Ovary (tissue), 9 donors: ENCODE measurements around the gene NRL. TPM values are rescaled to one million over a fixed set of nuclear protein-coding genes. Genes with fewer than 3 reads are reported as not detected.
A peak's percentile ranks its signal among the peaks of the same experiment; 100 is the strongest.

ENCODE experiments used
- DNase-seq, 5 donors: peaks; one replicate each; pipeline ENCODE4 v3.0.0-alpha.2; 2019 to 2020
- H3K27ac ChIP-seq, 2 donors: fragments of 200-600 bp; one replicate each; pipeline versions ENCODE4 v1.5.1 to v1.8.0; 2019 to 2022
- H3K27me3 ChIP-seq: fragments of 200-600 bp; one replicate; pipeline ENCODE4 v1.8.0; 2022
- H3K36me3 ChIP-seq: fragments of 200-600 bp; sonication (generic); one replicate; pipeline ENCODE4 v1.5.1; 2019
- H3K4me1 ChIP-seq: one replicate; pipeline ENCODE4 v1.8.1; 2013; ENCODE audit warnings: mild to moderate bottlenecking, moderate library complexity; ENCODE audit not compliant: insufficient read depth
- H3K4me3 ChIP-seq: fragments of 200-600 bp; sonication (generic); one replicate; pipeline ENCODE4 v1.5.1; 2017
- H3K9me3 ChIP-seq, 2 donors: fragments of 200-600 bp in 1 of 2; sonication (generic) in 1 of 2; one replicate each; pipeline versions ENCODE4 v1.5.1 to v1.8.1; 2013 to 2019; ENCODE audit warnings: mild to moderate bottlenecking in 1 of 2, moderate library complexity in 1 of 2
- CTCF ChIP-seq, 3 donors: fragments of 450-650 bp in 2 of 3; fragments of 200-600 bp in 1 of 3; IDR thresholded peaks; one replicate each; pipeline versions ENCODE4 v1.5.1 to v1.8.0; 2016 to 2022; ENCODE audit warnings: antibody characterized with exemption in 3 of 3, mild to moderate bottlenecking in 1 of 3
- EP300 ChIP-seq: sonication (generic); formaldehyde crosslinking; IDR thresholded peaks from one replicate; pipeline ENCODE4 v1.6.1; 2017; ENCODE audit warnings: antibody characterized with exemption
- POLR2A ChIP-seq: fragments of 450-650 bp; IDR thresholded peaks from one replicate; pipeline ENCODE4 v1.6.1; 2017; ENCODE audit warnings: antibody characterized with exemption, mild to moderate bottlenecking, moderate library complexity
- WGBS, 3 donors: extraction: QIAGEN DNeasy Blood & Tissue Kit in 1 of 3; methylation state at CpG; one replicate each; pipeline versions ENCODE4 v1.1.5 to v1.1.7; 2013 to 2017; 5-methylcytosine and 5-hydroxymethylcytosine counted together
- intact Hi-C, 4 donors: fragments of 100-400 bp; cut with DNase I; formaldehyde crosslinking; loops; one replicate each; pipeline versions ENCODE4 v1.11.0 to v1.15.1; 2022 to 2023
- polyA plus RNA-seq, 2 donors: library from polyadenylated mRNA; stranded (reverse); fragments of 200-250 nt in 1 of 2; fragments of 350-450 nt in 1 of 2; fragmentation: Illumina TruSeq in 1 of 2; extraction: RNeasy Lipid Tissue Mini Kit (QIAGEN cat#74804) in 1 of 2; gene quantifications; one replicate each; pipeline ENCODE4 v1.2.3, GENCODE V29; 2013 to 2014
- total RNA-seq, 7 donors: library from RNA; depleted of rRNA in 2 of 7; stranded (reverse); fragments of >200 nt in 2 of 7; fragmentation: NEBNext Ultra II Directional in 3 of 7; extraction: Animal tissue kit (Norgen Biotek cat#: 25700) in 3 of 7; gene quantifications; one replicate each; pipeline versions ENCODE4 v1.1.0 to v1.2.4, GENCODE V29; 2016 to 2023
- donor health status: DM: no; HTN: no; CAD: no; lungs with moderate emphysema.
- donor health status: DM: no; HTN: no; CAD: no.
- donor health status: Bipolar disorder and iron deficiency.
- donor health status: DM: yes; HTN: yes; CAD: no.
- donor health status: DM: no; HTN: no; CAD: no.
- donor health status: DM: yes; HTN: yes; CAD: no.

The NRL gene
- total and polyA plus RNA-seq, 9 donors = 0.78 to 4.1 (median 2.8) TPM

DNA sequence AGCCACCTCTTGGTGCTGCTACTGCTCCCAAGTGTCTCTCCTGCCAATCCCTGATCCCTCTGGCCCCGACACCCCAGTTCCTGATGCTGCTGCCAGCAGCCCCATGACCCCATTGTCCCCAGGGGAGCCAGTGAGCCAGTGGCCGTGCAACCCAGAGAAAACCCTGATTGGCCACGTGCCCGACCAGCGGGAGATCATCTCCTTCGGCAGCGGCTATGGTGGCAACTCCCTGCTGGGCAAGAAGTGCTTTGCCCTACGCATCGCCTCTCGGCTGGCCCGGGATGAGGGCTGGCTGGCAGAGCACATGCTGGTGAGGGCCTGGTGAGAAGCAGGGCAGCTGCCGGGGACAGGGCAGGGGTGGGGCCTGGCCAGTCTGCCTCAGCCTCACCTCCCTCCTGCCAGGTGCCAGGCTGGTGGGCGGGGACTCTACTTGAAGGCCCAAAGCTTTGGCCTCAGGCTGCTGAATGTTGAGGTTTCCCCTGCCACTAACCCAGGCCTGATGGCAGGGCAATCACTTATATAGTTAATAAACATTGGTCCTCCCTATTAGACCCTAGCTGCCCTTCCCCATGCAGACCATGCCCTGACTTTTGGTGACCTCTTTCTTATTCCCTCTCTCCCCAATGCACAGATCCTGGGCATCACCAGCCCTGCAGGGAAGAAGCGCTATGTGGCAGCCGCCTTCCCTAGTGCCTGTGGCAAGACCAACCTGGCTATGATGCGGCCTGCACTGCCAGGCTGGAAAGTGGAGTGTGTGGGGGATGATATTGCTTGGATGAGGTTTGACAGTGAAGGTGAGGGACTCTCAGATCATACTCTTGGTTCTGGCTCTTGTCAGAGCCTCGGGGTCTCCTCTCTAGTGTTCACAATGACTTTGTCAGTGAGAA is 15.6 kb downstream of the NRL start:
- H3K9me3 ChIP-seq = no peaks in the 10 kb centered on the region
- peak in 1 of 5 donors; percentile 26 for DNase-seq
- WGBS, 3 donors = 89 to 90% (median 89%) methylated on average over 17 of the region's 17 CpGs
- no peak overlapping the region for H3K4me3 ChIP-seq
- H3K36me3 ChIP-seq = no peaks in the 10 kb centered on the region
- H3K27me3 ChIP-seq = no peaks in the 10 kb centered on the region
- no peak overlapping the region for H3K27ac ChIP-seq
- intact Hi-C loops = loop anchor here in 1 of 4 donors (10.0 kb wide), 1 partner anchor 114 kb away; the partner anchor contains the start of gene DHRS4L2
- TF ChIP-seq POLR2A (no peak), CTCF (IDR thresholded peaks at IDR 0.05) (no peak), EP300 (no peak)
- H3K4me1 ChIP-seq = no peaks in the 10 kb centered on the region

DNA sequence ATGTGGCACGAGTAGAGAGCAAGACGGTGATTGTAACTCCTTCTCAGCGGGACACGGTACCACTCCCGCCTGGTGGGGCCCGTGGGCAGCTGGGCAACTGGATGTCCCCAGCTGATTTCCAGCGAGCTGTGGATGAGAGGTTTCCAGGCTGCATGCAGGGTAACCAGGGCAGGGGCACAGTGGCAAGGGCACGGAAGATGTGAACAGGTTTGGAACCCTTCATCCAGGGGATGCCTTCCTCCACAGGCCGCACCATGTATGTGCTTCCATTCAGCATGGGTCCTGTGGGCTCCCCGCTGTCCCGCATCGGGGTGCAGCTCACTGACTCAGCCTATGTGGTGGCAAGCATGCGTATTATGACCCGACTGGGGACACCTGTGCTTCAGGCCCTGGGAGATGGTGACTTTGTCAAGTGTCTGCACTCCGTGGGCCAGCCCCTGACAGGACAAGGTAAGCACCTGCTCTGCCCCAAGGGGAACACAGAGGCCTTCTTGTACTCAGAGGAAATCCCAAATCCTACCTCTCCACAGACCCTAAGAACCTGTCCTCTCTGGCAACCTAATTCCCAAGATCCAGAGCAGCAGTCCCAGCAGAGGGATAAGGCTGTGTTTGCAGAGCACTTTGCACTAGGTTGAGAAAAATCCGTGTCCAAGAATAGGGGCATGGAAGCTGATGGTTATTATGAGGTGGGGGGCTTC is 16.4 kb downstream of the NRL start:
- H3K4me1 ChIP-seq = peaks cover 3% of the 10 kb centered on the region
- intact Hi-C loops = loop anchor here in 1 of 4 donors (10.0 kb wide), 1 partner anchor 114 kb away; the partner anchor contains the start of gene DHRS4L2
- H3K27me3 ChIP-seq = no peaks in the 10 kb centered on the region
- TF ChIP-seq EP300 = no peak
- no peak for TF ChIP-seq POLR2A
- TF ChIP-seq CTCF (IDR thresholded peaks at IDR 0.05) = no peak
- H3K36me3 ChIP-seq = no peaks in the 10 kb centered on the region
- DNase-seq = peak in 1 of 5 donors; percentile 25
- H3K4me3 ChIP-seq = no peak overlapping the region
- H3K27ac ChIP-seq = no peak overlapping the region
- H3K9me3 ChIP-seq = no peaks in the 10 kb centered on the region
- WGBS, 3 donors = 91 to 94% (median 93%) methylated on average over 16 of the region's 16 CpGs

GRCh38 chr14:24096545-24097181 is 18.1 kb downstream of the NRL start:
- intact Hi-C loops = loop anchor here in 1 of 4 donors (10.0 kb wide), 1 partner anchor 112 kb away; the partner anchor contains the start of gene DHRS4L2
- 93 to 97% (median 96%) methylated on average over 8 of the region's 8 CpGs for WGBS, 3 donors
- no peak overlapping the region for H3K4me3 ChIP-seq
- no peaks in the 10 kb centered on the region for H3K36me3 ChIP-seq
- no peaks in the 10 kb centered on the region for H3K27me3 ChIP-seq
- H3K4me1 ChIP-seq = peaks cover 3% of the 10 kb centered on the region
- TF ChIP-seq CTCF (IDR thresholded peaks at IDR 0.05) (no peak), POLR2A (no peak), EP300 (no peak)
- no peak overlapping the region for H3K27ac ChIP-seq
- H3K9me3 ChIP-seq = no peaks in the 10 kb centered on the region
- DNase-seq = peak in 1 of 5 donors; percentile 17
